Loucy (cell line): Measurements from ENCODE around the gene CCDC88C.

Experiments used
- CTCF ChIP-seq: fragments of 200-600 bp; sonication (generic); conservative IDR thresholded peaks from 2 replicates; pipeline ENCODE4 v1.5.1; 2014; ENCODE audit warnings: mild to moderate bottlenecking, antibody characterized with exemption, low read length
- EZH2phosphoT487 ChIP-seq: fragments of 200-600 bp; IDR thresholded peaks from 2 replicates; pipeline ENCODE4 v1.6.1; 2018; ENCODE audit warnings: antibody characterized with exemption, mild to moderate bottlenecking, moderate library complexity, borderline replicate concordance

DNA sequence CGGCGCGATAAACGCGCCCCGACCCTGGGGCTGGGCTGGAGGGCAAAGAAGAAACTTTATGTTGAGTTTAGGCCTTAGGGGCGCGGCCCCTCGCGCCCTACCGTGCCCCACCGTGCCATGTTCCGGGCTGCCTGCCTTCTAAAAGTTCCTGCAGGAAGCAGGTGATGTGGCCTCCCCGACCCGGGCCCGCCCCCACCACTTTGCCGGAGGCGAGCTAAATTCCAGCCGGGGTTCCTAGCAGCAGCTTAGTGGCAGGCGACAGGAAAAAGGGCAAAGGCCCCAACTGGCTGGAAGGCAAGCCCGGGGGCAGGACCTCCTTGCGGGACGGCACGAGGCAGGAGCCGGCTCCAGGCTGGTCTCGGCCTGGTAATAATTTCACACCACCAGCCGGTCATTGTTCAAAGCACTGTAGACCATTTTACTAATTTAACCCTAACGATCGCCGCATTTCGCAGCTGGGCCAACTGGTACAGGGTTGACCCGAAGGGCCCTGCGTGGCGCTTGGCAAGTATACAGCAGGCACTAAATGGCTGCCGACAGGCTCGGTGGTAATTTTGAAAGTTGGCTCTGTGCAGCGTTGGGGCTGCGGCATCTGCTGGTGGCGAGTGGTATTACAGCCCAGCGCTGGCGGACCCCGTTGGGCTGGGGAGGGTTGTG is 895 bp upstream of the CCDC88C start:
- TF ChIP-seq CTCF: peak; percentile 99
- no peak for TF ChIP-seq EZH2phosphoT487
